Endothelial cell of umbilical vein (primary cell): Measurements from ENCODE around the gene DACT2. TPM values are rescaled to one million over a fixed set of nuclear protein-coding genes. Genes with fewer than 3 reads are reported as not detected.
"Not testable (repeated sequence)": the region's sequence is repeated elsewhere in the genome, so short reads cannot be mapped to it uniquely, and the experiment has no call there.

Source experiments
- BruUV-seq: library from RNA; stranded (reverse); fragments of 400-500 nt; replicated peaks from 2 replicates; lab custom pipeline; 2021; lab: Mats Ljungman, UMichigan
- CTCF ChIA-PET: fragments of 300-600, 350-600 bp; sonication (Branson Sonifier 250); formaldehyde crosslinking; loops from one replicate; lab custom pipeline; 2021; ENCODE audit warnings: antibody characterized with exemption, inconsistent platforms; lab: Charles Lee
- POLR2A ChIA-PET: fragments of 300-600, 350-600 bp; sonication (Branson Sonifier 250); formaldehyde crosslinking; loops from one replicate; lab custom pipeline; 2021; ENCODE audit warnings: antibody characterized with exemption, inconsistent platforms; lab: Charles Lee
- DNase-seq: peaks from one replicate; pipeline ENCODE4 v3.0.0-alpha.2; 2011; ENCODE audit warnings: low read depth, low spot score
- FAIRE-seq: peaks from 2 replicates; lab custom pipeline; 2011; peaks lifted over from hg19 to GRCh38; lab: Jason Lieb, UNC
- H2AFZ ChIP-seq: 2 replicates; pipeline ENCODE4 v1.6.0; 2012; ENCODE audit warnings: low read depth, low read length, control low read depth, inconsistent platforms
- H3K27ac ChIP-seq: 2 replicates; pipeline ENCODE4 v1.5.1; 2011; ENCODE audit warnings: low read depth, mild to moderate bottlenecking, control low read depth, low read length, moderate library complexity; ENCODE audit not compliant: insufficient read depth
- H3K27me3 ChIP-seq, 2 experiments: 2 replicates each; pipeline versions ENCODE4 v1.6.0 to v1.6.1; 2011; ENCODE audit warnings: low read length in 2 of 2, mixed read lengths in 1 of 2; ENCODE audit not compliant: control insufficient read depth in 2 of 2, insufficient read depth in 2 of 2
- H3K36me3 ChIP-seq, 2 experiments: 2 replicates in 1 of 2; 3 replicates in 1 of 2; pipeline ENCODE4 v1.5.1; 2011; ENCODE audit warnings: low read length in 2 of 2, mild to moderate bottlenecking in 1 of 2, moderate library complexity in 1 of 2; ENCODE audit not compliant: control insufficient read depth in 2 of 2, insufficient read depth in 2 of 2; ENCODE audit errors: extremely low read depth in 1 of 2
- H3K4me1 ChIP-seq: 3 replicates; pipeline ENCODE4 v1.5.1; 2011; ENCODE audit warnings: mild to moderate bottlenecking, low read length; ENCODE audit not compliant: control insufficient read depth, insufficient read depth; ENCODE audit errors: extremely low read depth
- H3K4me2 ChIP-seq: 2 replicates; pipeline ENCODE4 v1.6.1; 2011; ENCODE audit warnings: low read length, control low read depth, mixed read lengths; ENCODE audit not compliant: insufficient read depth
- H3K4me3 ChIP-seq, 3 experiments: fragments of 200-600 bp in 1 of 3; sonication (generic), shearing (Covaris generic) in 1 of 3; replicated peaks in 1 of 3; 2 replicates each; pipeline ENCODE4 v1.5.1; 2011 to 2016; ENCODE audit warnings: control low read depth in 3 of 3, low read length in 3 of 3, mild to moderate bottlenecking in 2 of 3, inconsistent platforms in 1 of 3, low read depth in 1 of 3, moderate library complexity in 1 of 3; ENCODE audit not compliant: insufficient read depth in 1 of 3
- H3K79me2 ChIP-seq: 2 replicates; pipeline ENCODE4 v1.6.0; 2012; ENCODE audit warnings: low read length, inconsistent platforms; ENCODE audit not compliant: control insufficient read depth, insufficient read depth
- H3K9ac ChIP-seq: replicated peaks from 2 replicates; pipeline ENCODE3; 2011; ENCODE audit warnings: low read length, control low read depth; ENCODE audit not compliant: insufficient read depth; ENCODE audit errors: extremely low read depth
- H3K9me1 ChIP-seq: replicated peaks from 3 replicates; pipeline ENCODE4 v1.6.0; 2011; ENCODE audit warnings: mild to moderate bottlenecking, low read length; ENCODE audit not compliant: control insufficient read depth, insufficient read depth; ENCODE audit errors: extremely low read depth
- H3K9me3 ChIP-seq: replicated peaks from 2 replicates; pipeline ENCODE4 v1.5.1; 2012; ENCODE audit warnings: low read length, inconsistent platforms; ENCODE audit not compliant: control insufficient read depth, insufficient read depth
- H4K20me1 ChIP-seq: replicated peaks from 2 replicates; pipeline ENCODE3; 2011; ENCODE audit warnings: mild to moderate bottlenecking, low read length; ENCODE audit not compliant: control insufficient read depth, insufficient read depth; ENCODE audit errors: extremely low read depth
- EZH2 ChIP-seq: IDR thresholded peaks from 2 replicates; pipeline ENCODE4 v1.6.1; 2012; ENCODE audit warnings: borderline replicate concordance, low read depth, mild to moderate bottlenecking, moderate library complexity, low read length, inconsistent platforms; ENCODE audit not compliant: severe bottlenecking
- FOS ChIP-seq: IDR thresholded peaks from 2 replicates; pipeline ENCODE4 v1.6.1; 2011; ENCODE audit warnings: mild to moderate bottlenecking, low read length, moderate library complexity, borderline replicate concordance; ENCODE audit not compliant: insufficient read depth
- GATA2 ChIP-seq: IDR thresholded peaks from 2 replicates; pipeline ENCODE4 v1.7.0; 2011; ENCODE audit warnings: low read depth, mild to moderate bottlenecking, moderate library complexity, mixed read lengths, low read length; ENCODE audit not compliant: insufficient read length, insufficient read depth
- JUN ChIP-seq: IDR thresholded peaks from 2 replicates; pipeline ENCODE4 v1.6.1; 2011; ENCODE audit warnings: borderline replicate concordance, low read depth; ENCODE audit not compliant: insufficient read length, insufficient read depth
- MYC ChIP-seq: IDR thresholded peaks from one replicate; pipeline ENCODE4 v1.6.1; 2011; ENCODE audit warnings: mild to moderate bottlenecking, low read depth, low read length
- POLR2A ChIP-seq: IDR thresholded peaks from 2 replicates; pipeline ENCODE4 v1.6.1; 2012; ENCODE audit warnings: low read depth, mild to moderate bottlenecking, control low read depth, low read length
- POLR2AphosphoS5 ChIP-seq: IDR thresholded peaks from 2 replicates; pipeline ENCODE4 v1.6.1; 2012; ENCODE audit warnings: low read depth, mild to moderate bottlenecking, control low read depth, low read length, moderate library complexity; ENCODE audit not compliant: insufficient read depth
- dilution Hi-C: fragments of 300-500 bp; cut with MboI; formaldehyde crosslinking; loops from one replicate; pipeline ENCODE4 v1.15.0; 2019; ENCODE audit warnings: low sequenced_read_pairs; ENCODE audit not compliant: extremely low pct_ligation_motif_present
- intact Hi-C: fragments of 100-400 bp; cut with micrococcal nuclease; formaldehyde crosslinking; loops from one replicate; pipeline ENCODE4 v1.10.0; 2022
- polyA plus RNA-seq, 4 experiments: library from polyadenylated mRNA; depleted of rRNA in 3 of 4; stranded (reverse) in 3 of 4; unstranded in 1 of 4; fragments of >200 nt; gene quantifications; 2 replicates each; pipeline versions ENCODE4 v1.2.1 to v1.2.3, GENCODE V29; 2011 to 2012; ENCODE audit warnings: missing spikeins in 1 of 4
- total RNA-seq: library from RNA; stranded (reverse); gene quantifications from 2 replicates; pipeline ENCODE4 v1.2.3, GENCODE V29; 2021
- TF ChIP-seq, protein P1 (sequence below): IDR thresholded peaks from 2 replicates; pipeline ENCODE4 v1.6.1; 2011; ENCODE audit not compliant: insufficient read depth, insufficient read length
- TF ChIP-seq, protein P2 (sequence below), 2 donors: IDR thresholded peaks; 1 replicate in 1 of 2; 2 replicates in 1 of 2; pipeline ENCODE4 v1.5.1; 2011; ENCODE audit warnings: low read length in 2 of 2, mild to moderate bottlenecking in 2 of 2, moderate library complexity in 2 of 2, control low read depth in 1 of 2, inconsistent platforms in 1 of 2, low read depth in 1 of 2; ENCODE audit not compliant: insufficient read depth in 1 of 2; ENCODE audit errors: extremely low read depth in 1 of 2

Gene DACT2
- total and polyA plus RNA-seq, 2 donors (not counting 3 experiments of a cell fraction or from before 2014, with no cell fraction given), result not detected

DNA sequence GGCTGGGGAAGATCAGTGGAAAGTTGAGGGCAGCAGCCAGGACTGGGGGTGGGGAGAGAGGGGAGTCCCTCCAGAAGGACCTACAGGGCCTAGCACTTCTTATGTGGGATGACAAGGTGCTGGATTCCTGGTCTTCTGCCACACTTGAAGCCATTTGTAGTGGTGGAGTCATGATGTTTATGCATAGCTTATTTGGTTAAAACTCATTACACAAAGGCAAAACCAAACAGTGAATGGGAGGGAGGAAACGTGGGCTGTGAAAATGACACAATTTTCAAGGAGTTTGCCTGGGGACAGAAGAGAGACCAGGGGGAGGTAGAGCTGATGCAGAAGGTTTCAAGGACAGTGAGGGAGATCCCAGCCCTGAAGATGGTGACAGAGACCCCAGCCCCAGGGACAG, 50.8 kb downstream of the DACT2 start:
- no peak overlapping the region for H3K4me2 ChIP-seq
- no peak overlapping the region for H2AFZ ChIP-seq
- no TSS peak for BruUV-seq
- H3K36me3 ChIP-seq, result no peaks in the 10 kb centered on the region
- no peaks in the 10 kb centered on the region for H3K79me2 ChIP-seq
- TF ChIP-seq, protein P1, sequence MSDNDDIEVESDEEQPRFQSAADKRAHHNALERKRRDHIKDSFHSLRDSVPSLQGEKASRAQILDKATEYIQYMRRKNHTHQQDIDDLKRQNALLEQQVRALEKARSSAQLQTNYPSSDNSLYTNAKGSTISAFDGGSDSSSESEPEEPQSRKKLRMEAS, result no peak
- TF ChIP-seq JUN, result no peak
- no peak for TF ChIP-seq FOS
- TF ChIP-seq POLR2A, result no peak
- no peak for TF ChIP-seq GATA2
- TF ChIP-seq EZH2, result no peak
- no peak for TF ChIP-seq MYC
- TF ChIP-seq, protein P2, sequence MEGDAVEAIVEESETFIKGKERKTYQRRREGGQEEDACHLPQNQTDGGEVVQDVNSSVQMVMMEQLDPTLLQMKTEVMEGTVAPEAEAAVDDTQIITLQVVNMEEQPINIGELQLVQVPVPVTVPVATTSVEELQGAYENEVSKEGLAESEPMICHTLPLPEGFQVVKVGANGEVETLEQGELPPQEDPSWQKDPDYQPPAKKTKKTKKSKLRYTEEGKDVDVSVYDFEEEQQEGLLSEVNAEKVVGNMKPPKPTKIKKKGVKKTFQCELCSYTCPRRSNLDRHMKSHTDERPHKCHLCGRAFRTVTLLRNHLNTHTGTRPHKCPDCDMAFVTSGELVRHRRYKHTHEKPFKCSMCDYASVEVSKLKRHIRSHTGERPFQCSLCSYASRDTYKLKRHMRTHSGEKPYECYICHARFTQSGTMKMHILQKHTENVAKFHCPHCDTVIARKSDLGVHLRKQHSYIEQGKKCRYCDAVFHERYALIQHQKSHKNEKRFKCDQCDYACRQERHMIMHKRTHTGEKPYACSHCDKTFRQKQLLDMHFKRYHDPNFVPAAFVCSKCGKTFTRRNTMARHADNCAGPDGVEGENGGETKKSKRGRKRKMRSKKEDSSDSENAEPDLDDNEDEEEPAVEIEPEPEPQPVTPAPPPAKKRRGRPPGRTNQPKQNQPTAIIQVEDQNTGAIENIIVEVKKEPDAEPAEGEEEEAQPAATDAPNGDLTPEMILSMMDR (IDR thresholded peaks at IDR 0.05; ENCODE audit: extremely low read depth in 1 of 2, insufficient read depth in 1 of 2, low read depth in 1 of 2, low read length in 2 of 2), result no peak
- TF ChIP-seq POLR2AphosphoS5, result no peak
- H3K27ac ChIP-seq, result no peak overlapping the region
- intact Hi-C loops, result no loop called here
- POLR2A ChIA-PET, result no interaction called here
- no peaks in the 10 kb centered on the region for H3K9me1 ChIP-seq
- no peaks in the 10 kb centered on the region for H3K4me1 ChIP-seq
- DNase-seq (no peak), FAIRE-seq (no peak)
- H3K4me3 ChIP-seq, result no peak overlapping the region
- dilution Hi-C loops, result no loop called here
- no peaks in the 10 kb centered on the region for H3K27me3 ChIP-seq
- no peak overlapping the region for H3K9ac ChIP-seq
- CTCF ChIA-PET, result no interaction called here
- H4K20me1 ChIP-seq, result no peaks in the 10 kb centered on the region
- no peaks in the 10 kb centered on the region for H3K9me3 ChIP-seq

DNA sequence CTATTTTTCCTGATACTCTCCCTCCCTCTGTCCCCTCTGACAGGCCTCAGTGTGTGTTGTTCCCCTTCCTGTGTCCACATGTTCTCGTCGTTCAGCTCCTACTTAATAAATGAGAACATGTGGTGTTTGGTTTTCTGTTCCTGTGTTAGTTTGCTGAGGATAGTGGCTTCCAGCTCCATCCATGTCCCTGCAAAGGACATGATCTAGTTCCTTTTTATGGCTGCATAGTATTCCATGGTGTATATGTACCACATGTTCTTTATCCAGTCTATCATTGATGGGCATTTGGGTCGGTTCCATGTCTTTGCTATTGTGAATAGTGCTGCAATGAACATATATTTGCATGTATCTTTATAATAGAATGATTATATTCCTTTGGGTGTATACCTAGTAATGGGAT, 51.8 kb downstream of the DACT2 start:
- CTCF ChIA-PET, H3K9me3 ChIP-seq: not testable (repeated sequence)

More for the DNA sequence above, 51.8 kb downstream of the DACT2 start:
- H3K36me3 ChIP-seq, H3K79me2 ChIP-seq, H3K9ac ChIP-seq, DNase-seq, H3K27ac ChIP-seq, H4K20me1 ChIP-seq, H3K27me3 ChIP-seq, intact Hi-C loops, dilution Hi-C loops, BruUV-seq, POLR2A ChIA-PET, H3K4me3 ChIP-seq, H2AFZ ChIP-seq, H3K4me2 ChIP-seq, H3K4me1 ChIP-seq, FAIRE-seq, H3K9me1 ChIP-seq: not testable (repeated sequence)
